ENCODE measurements around the gene CDH4. TPM values are rescaled to one million over a fixed set of nuclear protein-coding genes. Genes with fewer than 3 reads are reported as not detected.

Gene CDH4
- total RNA-seq, 1 donor from 2014 or later: 1.1 TPM

DNA sequence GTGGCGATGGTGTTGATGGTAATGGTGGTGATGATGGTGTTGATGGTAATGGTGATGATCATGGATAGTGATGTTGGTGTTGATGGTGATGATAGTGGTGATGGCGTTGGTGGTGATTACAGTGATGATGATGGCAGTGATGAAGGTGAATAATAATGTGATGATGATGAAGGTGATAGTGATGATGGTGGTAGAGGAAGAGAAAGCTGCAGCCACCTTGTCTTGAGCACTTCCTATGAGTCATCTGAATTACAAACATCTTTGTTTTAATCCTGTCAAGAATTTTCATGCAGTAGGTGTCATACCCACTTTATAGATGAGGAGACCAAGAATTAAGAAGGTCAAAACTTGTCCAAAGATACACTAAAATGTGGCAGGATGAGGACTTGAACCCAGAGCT is 571.2 kb downstream of the CDH4 start:
- no peak for DNase-seq

DNA sequence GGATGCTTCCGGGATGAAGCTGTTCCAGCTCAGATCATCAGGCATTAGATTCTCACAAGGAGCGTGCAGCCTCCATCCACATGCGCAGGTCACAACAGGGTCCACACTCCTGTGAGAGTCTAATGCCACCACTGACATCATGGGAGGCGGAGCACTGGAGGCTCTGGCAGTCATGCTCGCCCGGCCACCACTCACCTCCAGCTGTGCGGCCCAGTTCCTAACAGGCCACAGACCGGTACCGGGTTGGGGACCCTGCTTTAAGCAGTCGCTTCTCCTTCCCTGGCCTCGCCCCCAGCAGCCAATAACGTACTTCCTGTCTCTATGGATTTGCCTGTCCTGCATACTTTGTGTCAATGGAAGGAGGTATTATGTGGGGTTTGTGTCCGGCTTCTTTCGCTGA is 576.8 kb downstream of the CDH4 start:
- no peak for DNase-seq

DNA sequence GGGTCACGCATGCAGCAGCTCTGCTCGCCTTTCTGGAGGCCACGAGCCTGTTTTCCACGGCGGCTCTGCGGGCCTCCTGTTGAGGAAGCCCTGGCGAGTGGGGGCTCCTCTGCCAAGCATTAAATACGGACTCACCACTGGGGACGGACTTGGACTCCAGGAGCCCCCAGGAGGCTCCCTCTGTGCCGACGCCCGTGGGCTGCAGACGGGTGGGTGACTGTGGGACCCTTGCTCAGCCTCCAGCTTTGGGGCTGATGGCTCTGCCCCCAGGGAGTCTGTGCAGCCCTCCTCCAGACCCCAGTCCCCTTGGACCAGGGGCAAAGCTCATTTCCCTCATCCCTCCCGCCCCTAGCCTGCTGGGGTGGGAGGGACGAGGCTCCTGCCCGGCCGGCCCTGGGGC is 577.5 kb downstream of the CDH4 start:
- DNase-seq: no peak

DNA sequence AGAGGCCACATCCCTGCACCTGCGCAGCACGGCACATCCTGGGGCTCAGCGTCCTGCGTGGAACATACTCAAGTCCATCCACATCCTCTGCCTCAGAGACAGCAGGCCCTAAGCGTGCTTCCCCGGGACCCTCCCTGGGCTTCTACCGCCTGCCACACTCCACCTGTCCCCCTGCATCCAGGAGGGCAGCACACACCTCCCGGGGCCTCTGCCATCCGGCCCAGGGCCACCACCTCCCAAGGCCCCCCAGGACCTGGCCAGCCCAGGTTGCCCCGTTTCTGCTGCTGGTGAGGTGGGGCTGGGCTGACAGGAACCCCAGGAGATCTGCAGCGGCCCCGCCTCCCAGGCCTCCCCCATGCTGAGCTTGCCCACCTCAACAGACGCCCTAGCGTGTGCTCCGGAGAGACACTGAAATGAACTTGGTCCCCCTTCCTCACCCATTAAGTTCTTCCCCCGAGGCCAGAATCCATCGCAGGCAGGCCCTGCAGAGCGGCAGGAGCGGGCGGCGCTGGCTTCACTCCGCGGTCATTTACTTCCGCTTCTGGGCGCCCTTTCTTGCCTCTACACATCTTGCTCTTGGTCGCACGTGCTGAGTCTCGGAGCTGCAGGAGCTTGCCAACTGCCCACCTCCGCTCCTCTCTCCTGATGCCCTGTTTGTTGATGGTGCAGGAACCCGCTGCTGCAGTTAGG is 578.3 kb downstream of the CDH4 start:
- DNase-seq: no peak

DNA sequence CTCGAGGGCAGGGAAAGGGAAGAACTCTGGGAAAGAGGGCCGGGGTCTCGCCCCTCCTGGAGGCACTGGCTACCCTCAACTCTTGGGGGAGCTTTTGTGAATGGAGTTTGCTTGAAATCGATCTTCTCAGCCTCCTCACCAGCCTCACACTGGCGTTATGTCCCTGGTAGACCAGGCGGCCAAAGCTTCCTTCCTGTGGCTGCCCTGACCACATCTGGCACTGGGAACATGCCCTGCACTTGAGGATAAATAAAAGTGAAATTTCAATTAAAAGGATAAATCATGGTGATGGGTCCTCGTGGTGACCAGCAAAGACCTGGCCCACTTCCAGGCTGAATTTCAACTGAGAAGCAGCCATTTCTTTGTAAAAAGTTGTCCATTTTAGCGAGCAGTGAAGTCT is 578.9 kb downstream of the CDH4 start:
- no peak for DNase-seq

DNA sequence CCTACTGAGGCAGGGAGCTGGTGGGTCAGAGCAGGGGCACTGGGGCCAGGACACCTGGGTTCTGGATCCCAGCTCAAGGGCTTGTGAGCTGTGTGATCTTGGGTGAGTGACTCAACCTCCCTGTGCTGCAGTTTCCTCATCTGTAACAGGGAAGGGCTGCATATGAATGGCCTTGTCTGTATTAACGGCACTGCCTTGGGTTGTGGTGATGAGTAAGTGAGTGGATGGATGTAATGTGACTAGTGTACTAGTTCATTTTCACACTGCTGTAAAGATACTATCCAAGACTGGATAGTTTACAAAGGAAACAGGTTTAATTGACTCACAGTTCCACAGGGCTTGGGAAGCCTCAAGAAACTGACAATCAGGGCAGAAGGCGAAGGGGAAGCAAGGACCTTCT is 580.1 kb downstream of the CDH4 start:
- no peak for DNase-seq

DNA sequence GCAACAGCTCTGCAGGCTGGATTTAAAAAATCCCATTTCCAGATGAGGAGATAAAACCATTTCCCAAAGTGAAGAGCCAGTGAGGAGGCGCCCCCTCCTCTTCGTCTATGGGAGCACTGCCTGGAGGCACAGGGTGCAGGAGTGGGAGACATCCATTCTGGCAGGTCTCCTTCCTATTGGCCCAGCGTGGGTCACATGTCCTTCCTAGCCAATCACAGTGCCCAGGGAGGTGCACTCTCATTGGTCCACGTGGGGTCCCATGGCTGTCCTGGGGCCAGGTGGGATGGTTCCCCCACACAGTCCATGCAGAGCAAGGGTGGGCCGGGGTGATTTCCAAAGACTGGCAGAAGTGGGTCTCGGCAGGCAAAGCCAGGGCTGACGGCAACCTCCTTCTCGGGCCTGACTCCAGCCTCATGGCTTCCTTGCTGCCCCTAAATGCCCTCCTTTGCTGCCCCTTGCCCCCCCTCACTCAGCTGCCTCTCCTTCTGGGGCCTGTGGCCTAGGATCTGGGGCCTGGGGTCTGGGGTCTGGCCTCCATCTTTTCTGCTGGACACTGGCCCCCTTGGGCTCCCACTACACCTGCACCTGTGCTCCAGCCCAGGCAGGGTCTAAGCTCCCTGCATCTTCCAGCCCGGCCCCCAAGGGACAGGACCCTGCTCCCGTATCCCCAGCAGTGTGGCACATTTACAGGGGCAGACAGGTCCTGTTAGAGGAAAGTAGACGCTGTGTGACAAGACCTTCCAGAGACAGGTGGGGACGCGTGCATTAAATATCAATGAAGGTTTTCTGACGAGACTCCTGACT is 581.9 kb downstream of the CDH4 start:
- no peak for DNase-seq

DNA sequence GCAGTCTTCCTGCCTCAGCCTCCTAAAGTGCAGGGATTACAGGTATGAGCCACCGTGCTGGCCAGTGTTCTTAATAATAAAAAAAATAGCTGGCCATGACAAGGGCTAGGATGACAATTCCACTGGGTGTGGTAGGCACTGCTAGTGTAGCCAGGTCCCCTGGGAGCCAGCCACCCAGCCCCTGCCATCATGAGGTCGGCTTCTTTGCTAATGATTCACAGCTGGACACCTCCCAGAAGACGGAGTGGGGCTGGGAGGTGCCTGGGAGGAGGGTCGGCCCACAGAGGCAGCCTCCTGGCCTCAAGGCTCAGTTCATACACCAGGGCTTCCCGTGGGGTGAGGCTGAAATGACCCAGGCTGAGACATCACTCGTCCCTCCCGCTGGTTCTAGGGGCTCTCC is 583.2 kb downstream of the CDH4 start:
- DNase-seq: no peak

DNA sequence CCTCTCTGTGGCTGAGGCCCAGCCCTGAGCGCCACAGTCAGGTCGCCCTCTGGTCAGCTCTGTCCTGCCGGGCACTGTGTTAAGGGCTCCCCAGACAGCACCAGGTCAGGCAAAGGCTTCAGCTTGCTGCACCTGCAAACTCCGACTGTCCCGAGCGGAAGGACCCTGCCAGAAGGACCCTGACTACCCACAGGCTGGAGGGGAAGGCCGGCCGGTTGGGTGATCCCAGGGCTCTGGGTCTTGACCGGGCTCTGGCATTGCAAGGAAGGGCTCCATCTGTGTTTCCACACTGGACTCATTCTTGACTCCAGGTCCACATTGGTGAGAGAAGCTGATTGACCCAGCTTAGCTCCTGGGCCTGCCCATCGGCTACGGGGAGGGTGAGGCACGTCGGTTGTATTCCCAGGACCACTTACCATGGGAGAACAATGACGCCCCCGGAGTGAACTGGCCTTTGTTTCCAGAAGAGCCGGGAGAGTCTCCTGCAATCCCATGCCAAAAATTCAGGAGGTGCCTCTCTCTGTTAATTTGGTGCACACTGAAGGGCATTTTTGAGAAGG is 583.8 kb downstream of the CDH4 start:
- DNase-seq: no peak

DNA sequence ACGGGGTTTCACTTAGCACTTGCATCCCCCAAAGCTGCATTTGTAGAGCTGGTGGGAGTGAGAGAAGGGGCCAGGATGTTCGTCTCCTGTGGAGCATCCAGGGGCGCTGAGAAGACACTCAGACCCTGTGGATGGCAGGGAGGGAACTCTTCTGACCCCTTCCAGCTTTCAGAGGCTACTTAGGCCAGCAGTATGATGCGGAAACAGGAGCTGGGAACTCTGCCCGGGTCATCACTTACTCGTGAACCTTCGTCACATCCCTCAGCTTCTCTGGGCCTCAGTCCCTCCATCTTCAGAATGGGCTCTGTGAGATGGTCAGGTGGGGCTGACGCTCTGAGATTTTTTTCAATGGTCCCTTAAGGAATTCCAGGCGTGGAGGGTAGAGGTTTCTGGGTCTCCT is 585.1 kb downstream of the CDH4 start:
- DNase-seq: no peak

DNA sequence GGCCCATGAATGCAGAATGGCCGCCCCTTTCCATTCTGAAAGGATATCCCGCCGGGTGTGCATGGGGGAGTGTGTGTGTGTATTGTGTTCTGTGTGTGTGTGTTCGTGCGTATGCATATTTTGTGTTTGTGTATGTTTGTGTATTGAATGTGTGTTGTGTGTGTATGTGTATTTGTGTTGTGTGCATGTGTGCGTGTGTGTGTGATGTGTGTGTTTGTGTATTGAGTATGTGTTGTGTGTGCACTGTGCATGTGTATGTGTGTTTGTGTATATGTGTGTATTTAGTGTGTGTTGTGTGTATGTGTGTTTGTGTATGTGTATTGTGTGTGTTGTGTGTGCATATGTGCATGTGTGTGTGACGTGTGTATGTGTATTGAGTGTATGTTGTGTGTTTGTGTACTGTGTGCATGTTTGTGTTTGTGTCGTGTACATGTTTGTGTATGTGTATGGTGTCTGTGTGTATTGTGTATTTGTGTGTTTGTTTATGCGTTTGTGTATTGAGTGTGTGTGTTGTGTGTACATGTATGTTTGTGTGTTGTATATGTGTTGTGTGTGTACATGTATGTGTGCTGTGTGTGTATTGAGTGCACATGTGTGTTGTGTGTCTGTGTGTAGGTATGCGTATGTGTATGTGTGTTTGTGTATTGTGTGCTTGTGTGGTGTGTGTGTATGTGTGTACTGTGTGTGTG is 587.3 kb downstream of the CDH4 start:
- no peak for DNase-seq

DNA sequence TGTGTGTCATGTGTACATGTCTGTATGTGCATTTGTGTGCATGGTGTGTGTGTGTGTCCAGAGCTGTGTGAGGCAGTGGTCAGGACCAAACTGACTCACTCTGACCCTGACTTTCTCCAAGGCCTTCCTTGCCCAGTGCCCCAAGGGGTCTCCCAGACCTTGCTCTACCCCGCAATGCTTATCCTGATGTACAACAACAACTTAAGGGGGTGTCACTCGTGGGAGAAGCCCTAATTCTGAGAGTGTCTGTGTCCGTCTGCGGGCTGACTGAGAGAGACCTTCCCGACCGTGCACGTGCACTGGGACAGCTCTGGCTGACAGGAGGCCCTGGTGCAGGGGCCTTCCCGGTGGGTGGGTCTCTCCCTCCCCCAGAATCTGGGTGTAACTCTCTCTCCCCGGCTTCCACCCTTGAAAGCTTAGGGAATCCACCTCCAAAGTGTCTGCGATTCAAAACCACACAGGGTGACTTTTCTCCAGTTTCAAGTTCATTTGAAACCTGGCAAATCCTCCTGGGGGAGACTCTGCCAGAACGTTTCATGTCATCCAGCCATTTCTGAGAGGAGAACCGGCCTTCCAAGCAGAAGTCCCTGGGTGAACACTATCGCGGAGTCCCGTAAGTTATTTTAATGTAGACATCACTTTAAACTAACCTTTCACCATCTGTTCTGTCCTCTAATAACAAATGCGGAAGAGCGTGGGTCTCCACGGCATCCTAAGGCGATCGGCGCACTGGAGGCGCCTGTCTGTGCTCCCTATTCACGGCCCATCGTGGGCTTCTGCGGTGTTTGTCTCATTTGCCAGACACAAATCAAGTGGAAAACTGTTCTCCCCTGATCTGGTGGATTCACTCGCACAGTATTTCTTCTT is 588.1 kb downstream of the CDH4 start:
- DNase-seq: no peak

DNA sequence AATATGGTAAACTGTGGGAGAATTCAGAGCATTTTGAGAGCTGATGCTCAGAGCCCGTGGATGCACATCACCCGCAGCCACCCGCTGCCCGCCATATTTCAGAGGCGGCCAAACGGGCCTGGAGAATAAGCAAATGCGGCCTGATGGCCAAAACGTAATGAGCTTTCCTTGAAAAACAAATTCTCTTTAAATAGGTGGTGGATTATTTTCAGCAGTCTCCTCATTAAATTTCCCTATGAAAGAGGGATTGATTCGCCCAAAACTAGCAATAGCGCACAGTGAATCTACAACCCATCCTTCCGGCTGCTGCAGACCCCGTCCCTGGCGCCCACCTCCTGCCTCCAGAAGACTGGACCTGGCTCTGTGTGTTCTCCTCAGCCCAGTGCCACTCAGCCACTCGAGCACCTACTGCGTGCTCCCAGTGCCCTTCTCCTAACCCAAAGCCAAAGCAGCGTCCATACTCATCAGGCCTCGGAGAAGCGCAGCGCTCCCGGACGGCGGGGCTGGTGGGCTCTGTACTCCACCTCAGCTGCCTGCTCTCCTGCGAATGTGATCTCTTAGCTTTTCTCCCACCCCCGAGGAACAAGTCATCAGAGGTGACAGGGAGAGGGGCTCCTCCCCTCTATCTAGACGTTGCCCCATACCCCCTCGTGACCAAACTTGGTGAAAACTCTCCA is 588.9 kb downstream of the CDH4 start:
- no peak for DNase-seq

DNA sequence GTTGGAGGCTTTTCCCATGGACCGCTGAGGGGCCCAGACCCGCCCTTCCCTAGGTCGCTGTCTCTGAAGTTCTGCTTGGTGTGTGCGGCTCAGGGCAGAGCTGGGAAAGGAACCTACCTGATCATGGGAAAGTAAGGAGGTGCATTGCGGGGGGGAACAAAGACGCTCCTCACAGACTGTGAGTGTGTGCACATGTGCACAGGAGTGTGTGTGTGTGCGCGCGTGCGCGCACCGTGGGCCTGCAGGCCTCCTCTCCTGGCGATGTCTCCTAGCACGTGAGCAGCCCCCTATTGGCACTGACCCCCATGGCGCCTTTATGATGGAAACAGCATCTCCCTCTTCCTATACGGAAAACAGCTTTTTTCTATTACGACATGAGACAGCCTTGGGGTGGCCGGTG is 589.5 kb downstream of the CDH4 start:
- DNase-seq: no peak

DNA sequence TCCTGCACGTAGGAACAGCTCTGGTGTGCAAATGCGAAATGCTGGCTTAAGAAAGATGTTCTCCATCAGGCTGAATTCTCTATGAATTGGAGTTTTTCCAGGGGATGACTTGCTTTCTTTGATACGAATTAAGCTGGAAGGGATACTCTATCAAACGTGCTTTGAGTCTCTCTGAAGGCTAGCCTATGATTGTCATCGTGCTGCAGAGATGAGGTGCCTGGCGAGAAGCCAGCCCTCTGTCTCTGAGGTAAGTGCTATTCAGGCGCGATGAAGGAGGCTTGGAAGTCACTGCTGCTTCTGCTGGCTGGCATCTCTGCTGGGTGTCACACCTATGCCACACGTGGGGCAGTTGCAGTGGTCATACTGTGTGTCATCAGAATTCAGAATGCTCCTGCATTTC is 589.9 kb downstream of the CDH4 start:
- DNase-seq: peak; percentile 30

DNA sequence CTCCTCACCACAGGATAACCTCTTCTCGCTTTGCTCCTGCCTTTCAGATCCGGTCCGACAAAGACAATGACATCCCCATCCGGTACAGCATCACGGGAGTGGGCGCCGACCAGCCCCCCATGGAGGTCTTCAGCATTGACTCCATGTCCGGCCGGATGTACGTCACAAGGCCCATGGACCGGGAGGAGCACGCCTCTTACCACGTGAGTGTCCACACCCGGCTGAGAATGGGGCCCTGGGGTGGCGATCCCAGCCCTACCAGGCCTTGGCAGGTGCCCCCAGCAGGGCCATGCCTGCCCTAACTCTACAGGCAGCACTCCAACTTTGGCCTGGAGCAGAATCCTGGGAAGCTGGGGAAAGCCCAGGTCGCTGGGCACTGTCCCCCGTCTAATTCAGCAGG is 592.6 kb downstream of the CDH4 start:
- no peak for DNase-seq

DNA sequence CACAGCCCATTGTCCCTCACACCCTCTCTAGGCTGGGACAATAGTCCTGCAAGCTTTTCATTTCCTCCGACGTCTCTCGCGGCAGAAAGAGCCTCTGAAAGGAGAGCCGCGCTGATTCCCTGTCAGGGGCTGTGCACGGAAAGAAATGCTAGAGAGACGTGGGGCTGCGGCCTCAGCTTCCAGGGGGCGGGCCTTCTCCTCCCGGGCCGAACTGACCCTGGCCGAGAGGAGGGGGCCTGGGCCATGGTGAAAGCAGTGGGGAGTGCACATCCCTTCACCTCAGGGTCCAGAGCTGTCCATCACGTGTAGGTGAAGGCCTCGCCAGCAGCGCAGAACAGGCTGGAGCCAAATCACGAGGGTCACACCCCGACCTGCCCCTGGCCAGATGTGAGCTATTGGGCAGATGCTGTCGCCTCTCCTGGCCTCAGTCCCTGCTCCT is 593.2 kb downstream of the CDH4 start:
- no peak for DNase-seq

DNA sequence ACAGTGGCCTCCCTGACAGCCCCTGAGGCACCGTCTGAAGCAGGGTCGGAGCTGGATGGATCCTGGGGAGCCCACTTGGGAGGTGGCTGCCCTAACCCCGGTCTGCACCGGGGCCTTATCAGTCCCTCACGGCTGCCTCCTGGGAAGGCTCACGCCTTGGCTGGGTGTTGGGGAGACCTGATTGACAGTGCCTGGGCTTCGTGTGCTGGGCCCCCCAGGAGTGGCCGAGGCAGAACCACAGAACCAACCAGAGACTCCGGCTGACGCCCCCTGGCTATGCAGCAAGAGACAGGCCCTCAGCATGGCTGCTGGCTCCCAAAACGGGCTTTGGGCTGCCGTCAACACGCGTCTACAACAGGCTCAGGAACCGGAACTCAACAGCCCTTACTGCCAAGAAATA is 594.0 kb downstream of the CDH4 start:
- no peak for DNase-seq

DNA sequence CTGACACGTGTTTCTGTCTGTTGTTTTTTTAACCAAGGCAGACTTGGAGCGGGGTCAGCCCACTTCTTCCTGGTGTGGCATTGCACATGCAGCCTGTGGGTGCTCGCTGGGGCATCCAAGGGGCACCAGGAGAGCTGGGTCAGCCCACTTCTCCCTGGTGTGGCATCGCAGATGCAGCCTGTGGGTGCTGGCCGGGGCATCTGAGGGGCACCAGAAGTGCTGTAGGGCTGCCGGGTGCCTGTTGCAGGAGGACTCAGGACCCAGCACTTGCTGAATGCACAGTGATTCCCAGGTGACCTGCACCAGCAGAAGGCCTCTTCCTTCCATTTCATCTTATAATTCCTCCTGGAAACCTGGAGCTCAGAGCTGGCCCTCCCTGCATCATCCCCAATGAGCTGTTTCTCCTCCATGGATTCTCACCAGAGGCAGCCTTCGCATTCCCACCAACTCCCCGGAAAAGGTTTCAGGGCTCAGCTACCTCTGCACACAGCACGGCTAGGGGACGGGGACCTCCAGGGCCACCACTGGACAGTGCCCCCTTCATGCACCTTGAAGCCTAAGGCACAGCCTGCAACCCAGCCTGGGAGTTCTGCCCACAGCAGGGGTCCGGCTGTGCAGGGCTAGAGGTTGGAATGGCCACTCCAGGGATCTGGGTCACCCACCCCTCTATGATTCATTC is 594.8 kb downstream of the CDH4 start:
- no peak for DNase-seq

DNA sequence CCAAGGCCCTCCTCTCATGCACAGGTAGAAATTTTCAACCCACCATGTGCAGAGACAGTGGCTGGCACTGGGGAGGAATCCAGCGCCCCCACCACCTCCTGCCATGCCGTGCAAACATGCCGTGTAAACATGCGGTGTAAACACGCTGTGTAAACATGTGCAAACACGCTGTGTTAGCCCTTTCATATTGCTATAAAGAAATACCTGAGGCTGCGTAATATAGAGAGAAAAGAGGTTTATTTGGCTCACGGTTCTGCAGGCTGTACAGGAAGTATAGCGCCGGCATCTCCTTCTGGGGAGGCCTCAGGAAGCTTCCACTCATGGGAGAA is 595.3 kb downstream of the CDH4 start:
- DNase-seq: no peak

DNA sequence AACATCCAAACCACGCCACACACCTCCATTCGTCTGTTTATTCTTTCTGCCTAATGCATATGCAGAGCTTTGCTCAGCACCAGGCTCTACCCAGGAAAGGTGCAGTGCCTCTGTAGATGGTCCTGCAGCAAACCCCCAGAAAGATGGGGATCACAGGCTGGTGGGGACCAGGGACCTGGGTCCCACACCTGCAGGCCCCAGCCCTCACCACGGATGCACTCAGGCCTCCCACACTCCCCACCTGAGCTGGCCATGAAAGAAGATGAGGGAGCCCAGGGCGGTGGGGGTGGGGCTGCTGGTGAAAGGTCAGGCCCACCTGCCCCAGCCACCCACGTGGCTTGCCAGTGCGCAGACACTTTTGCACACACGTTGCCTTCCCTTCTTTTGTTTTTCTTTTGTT is 595.9 kb downstream of the CDH4 start:
- DNase-seq: no peak
